Lung (tissue), 12 donors: ENCODE measurements around the gene FGF14. TPM values are rescaled to one million over a fixed set of nuclear protein-coding genes. Genes with fewer than 3 reads are reported as not detected.
A peak's percentile ranks its signal among the peaks of the same experiment; 100 is the strongest.

Experiments
- ATAC-seq: fragments of 200-7000 bp; cut with Tn5 transposase; one replicate; pipeline ENCODE4 v1.9.1; 2020; ENCODE audit warnings: moderate number of reproducible peaks; ENCODE audit not compliant: insufficient read depth, low FRiP score
- DNase-seq, 3 donors: peaks; one replicate each; pipeline ENCODE4 v3.0.0-alpha.2; 2013 to 2017
- H3K27ac ChIP-seq, 2 donors: one replicate each; pipeline ENCODE4 v1.5.1; 2013; ENCODE audit warnings: mild to moderate bottlenecking in 2 of 2, moderate library complexity in 2 of 2, control low read depth in 1 of 2, inconsistent platforms in 1 of 2, low read depth in 1 of 2, low read length in 1 of 2
- H3K27me3 ChIP-seq, 3 donors: one replicate each; pipeline ENCODE4 v1.5.1; 2013; ENCODE audit warnings: low read length in 2 of 3; ENCODE audit not compliant: control insufficient read depth in 3 of 3, insufficient read depth in 3 of 3
- H3K36me3 ChIP-seq, 4 donors: one replicate each; pipeline ENCODE4 v1.5.1; 2013; ENCODE audit warnings: low read length in 4 of 4, mild to moderate bottlenecking in 1 of 4, moderate library complexity in 1 of 4; ENCODE audit not compliant: control insufficient read depth in 4 of 4, insufficient read depth in 4 of 4
- H3K4me1 ChIP-seq, 5 donors: one replicate each; pipeline ENCODE4 v1.5.1; 2013; ENCODE audit warnings: low read length in 5 of 5, mild to moderate bottlenecking in 2 of 5, moderate library complexity in 1 of 5; ENCODE audit not compliant: control insufficient read depth in 5 of 5, insufficient read depth in 5 of 5
- H3K4me3 ChIP-seq: one replicate; pipeline ENCODE4 v1.5.1; 2013; ENCODE audit warnings: mild to moderate bottlenecking, control low read depth, moderate library complexity
- H3K9ac ChIP-seq, 2 donors: one replicate each; pipeline ENCODE4 v1.5.1; 2013; ENCODE audit warnings: low read length in 2 of 2, control low read depth in 1 of 2; ENCODE audit not compliant: insufficient read depth in 1 of 2
- H3K9me3 ChIP-seq, 4 donors: one replicate each; pipeline ENCODE4 v1.5.1; 2013; ENCODE audit warnings: low read length in 3 of 4, mild to moderate bottlenecking in 1 of 4, moderate library complexity in 1 of 4; ENCODE audit not compliant: control insufficient read depth in 4 of 4, insufficient read depth in 3 of 4
- CTCF ChIP-seq: IDR thresholded peaks from 2 replicates; pipeline ENCODE4 v1.5.1; 2012; ENCODE audit warnings: mild to moderate bottlenecking; ENCODE audit errors: control extremely low read depth, extremely low read depth
- WGBS, 2 donors: extraction: QIAGEN DNeasy Blood & Tissue Kit; methylation state at CpG; one replicate each; pipeline ENCODE4 v1.1.7; 2013; 5-methylcytosine and 5-hydroxymethylcytosine counted together
- polyA plus RNA-seq, 2 donors: library from polyadenylated mRNA; stranded (reverse); fragments of 200-250 nt; gene quantifications; one replicate each; pipeline ENCODE4 v1.2.1, GENCODE V29; 2013
- total RNA-seq, 2 donors: library from RNA; depleted of rRNA in 1 of 2; stranded (reverse); fragments of >200 nt in 1 of 2; gene quantifications; one replicate each; pipeline ENCODE4 v1.2.1, GENCODE V29; 2014 to 2021
- donor health status: control.
- donor health status: control.
- donor health status: Bipolar disorder and iron deficiency.
- donor health status: healthy.
- donor health status: DM: yes; HTN: yes; CAD: no.

The FGF14 gene
- total and polyA plus RNA-seq, 4 donors: 0.59 to 12.9 (median 2.3) TPM

DNA sequence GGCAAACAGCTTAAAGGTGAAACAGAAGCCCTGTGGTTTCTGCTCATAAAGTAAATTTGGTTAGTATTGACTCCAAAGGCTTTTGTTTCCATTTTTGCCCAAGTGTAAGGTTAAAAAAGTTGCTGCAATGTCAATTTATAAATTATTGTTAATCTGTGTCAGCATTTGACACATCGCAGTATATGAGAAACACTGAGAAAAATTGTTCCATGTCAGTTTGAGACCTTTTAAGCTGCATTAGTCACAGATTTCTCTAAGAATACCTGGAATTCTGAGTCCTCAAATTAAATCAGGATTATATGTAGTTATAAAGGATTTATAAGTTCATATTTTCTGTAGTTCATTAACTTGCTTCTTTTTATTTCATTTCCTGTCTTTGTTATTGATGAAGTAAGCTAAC is 78.8 kb downstream of the FGF14 start:
- no peaks in the 10 kb centered on the region for H3K36me3 ChIP-seq
- H3K4me3 ChIP-seq: no peak overlapping the region
- WGBS, 2 donors: 96% methylated on average over 1 of the region's 1 CpG
- H3K4me1 ChIP-seq: peaks cover 0 to 5% (median 0%) of the 10 kb centered on the region in 5 donors
- no peak overlapping the region for H3K9ac ChIP-seq
- ATAC-seq (no peak), DNase-seq (no peak)
- no peak overlapping the region for H3K27ac ChIP-seq
- H3K9me3 ChIP-seq: peaks cover 0 to 2% (median 0%) of the 10 kb centered on the region in 4 donors
- no peak for TF ChIP-seq CTCF
- H3K27me3 ChIP-seq: no peaks in the 10 kb centered on the region

DNA sequence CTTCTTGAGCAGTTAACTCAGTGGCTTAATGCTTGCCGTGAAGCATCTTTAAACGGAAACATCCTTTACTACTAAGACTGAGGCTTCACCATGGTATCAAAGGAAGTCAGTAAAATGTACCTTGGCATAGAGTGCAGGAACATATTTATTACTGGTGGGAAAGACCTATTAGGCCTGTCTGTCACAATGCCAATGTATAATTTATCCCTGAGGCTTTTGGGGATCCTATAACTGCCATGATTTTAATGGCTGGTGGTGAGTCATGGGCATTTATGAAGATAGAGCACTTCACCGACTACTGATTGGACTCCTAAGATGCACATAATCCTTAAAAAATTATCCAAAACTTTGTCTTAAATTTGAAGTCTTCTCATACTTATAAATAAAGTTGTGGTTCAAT is 79.6 kb downstream of the FGF14 start:
- DNase-seq (no peak), ATAC-seq (no peak)
- TF ChIP-seq CTCF: no peak
- Histone ChIP-seq H3K27me3 (no peaks in the 10 kb centered on the region), H3K4me1 (peaks cover 0 to 6% (median 3%) of the 10 kb centered on the region in 5 donors), H3K9ac (no peak overlapping the region), H3K4me3 (no peak overlapping the region), H3K36me3 (no peaks in the 10 kb centered on the region), H3K9me3 (peaks cover 0 to 2% (median 0%) of the 10 kb centered on the region in 4 donors), H3K27ac (no peak overlapping the region)
- WGBS, 2 donors: 82 to 88% methylated on average over 3 of the region's 3 CpGs

DNA sequence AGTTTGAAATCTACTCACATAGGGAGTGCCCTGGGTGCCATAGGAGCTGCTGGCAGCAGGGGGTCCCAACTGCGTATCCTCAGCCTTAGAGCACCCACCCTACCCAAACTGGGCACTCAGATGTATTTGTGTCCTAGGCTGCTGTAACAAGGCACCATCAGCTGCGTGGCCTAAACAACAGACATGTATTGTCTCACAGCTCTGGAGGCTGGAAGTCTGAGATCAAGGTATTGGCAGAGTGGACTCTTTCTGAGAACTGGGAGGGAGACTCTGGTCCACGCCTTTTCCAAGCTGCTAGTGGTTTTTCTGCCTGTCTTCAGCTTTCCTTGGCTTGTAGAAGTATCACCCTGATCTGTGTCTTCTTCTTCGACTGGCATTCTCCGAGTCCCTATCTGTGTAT is 83.6 kb downstream of the FGF14 start:
- Histone ChIP-seq H3K36me3 (no peaks in the 10 kb centered on the region), H3K27me3 (no peaks in the 10 kb centered on the region), H3K9ac (no peak overlapping the region), H3K4me1 (peaks cover 0 to 6% (median 3%) of the 10 kb centered on the region in 5 donors), H3K27ac (peak overlapping the region; percentile 50 to 51), H3K9me3 (peaks cover 0 to 2% (median 0%) of the 10 kb centered on the region in 4 donors), H3K4me3 (no peak overlapping the region)
- no peak for TF ChIP-seq CTCF
- 87 to 92% methylated on average over 5 of the region's 5 CpGs for WGBS, 2 donors
- ATAC-seq: no peak
- no peak for DNase-seq

DNA sequence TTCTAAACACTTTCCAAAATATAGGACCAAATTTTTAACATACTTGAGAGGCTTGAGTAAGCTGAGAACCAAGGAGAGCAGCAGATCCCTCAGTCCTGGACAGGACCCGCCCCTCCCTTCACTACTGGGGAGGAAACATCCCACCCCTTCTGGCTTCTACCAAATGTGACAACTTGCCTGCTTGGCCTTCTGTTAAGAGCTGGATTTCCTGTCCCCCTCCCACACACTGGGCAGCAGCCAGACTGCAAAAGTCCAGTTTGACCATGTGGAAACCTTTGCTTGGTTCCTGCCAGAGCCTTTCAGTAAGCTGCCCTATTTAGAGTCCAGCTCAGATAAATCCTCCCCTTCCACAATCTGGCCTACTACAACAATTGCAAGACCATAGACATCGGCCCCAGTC is 84.3 kb downstream of the FGF14 start:
- 45 to 63% methylated on average over 2 of the region's 2 CpGs for WGBS, 2 donors
- no peaks in the 10 kb centered on the region for H3K36me3 ChIP-seq
- no peaks in the 10 kb centered on the region for H3K27me3 ChIP-seq
- no peak overlapping the region for H3K27ac ChIP-seq
- no peak overlapping the region for H3K4me3 ChIP-seq
- H3K9me3 ChIP-seq: peaks cover 0 to 2% (median 0%) of the 10 kb centered on the region in 4 donors
- DNase-seq: peak; percentile 9 to 60 (median 21)
- TF ChIP-seq CTCF: no peak
- peak; percentile 74 for ATAC-seq
- no peak overlapping the region for H3K9ac ChIP-seq
- H3K4me1 ChIP-seq: peaks cover 0 to 6% (median 3%) of the 10 kb centered on the region in 5 donors
